SK-N-SH (cell line): ENCODE data around the gene LARGE1. TPM values are rescaled to one million over a fixed set of nuclear protein-coding genes. Genes with fewer than 3 reads are reported as not detected.

ENCODE experiments used
- CTCF ChIA-PET: fragments of 300-600, 350-600 bp; formaldehyde crosslinking; extraction: SDS; loops from one replicate; lab custom pipeline; 2021; lab: Yijun Ruan, JAX
- POLR2A ChIA-PET: fragments of 350-600 bp; sonication (Branson Sonifier 250); formaldehyde crosslinking; extraction: SDS; loops from one replicate; lab custom pipeline; 2020; ENCODE audit warnings: antibody characterized with exemption, inconsistent platforms; lab: Yijun Ruan, JAX
- DNase-seq: peaks from one replicate; pipeline ENCODE4 v3.0.0; 2012
- H2AFZ ChIP-seq: fragments of 200-600 bp; sonication (generic); 2 replicates; pipeline ENCODE4 v1.8.1; 2016; ENCODE audit warnings: antibody characterized with exemption, mild to moderate bottlenecking, low read depth
- H3F3A ChIP-seq: fragments of 200-600 bp; sonication (generic); replicated peaks from 2 replicates; pipeline ENCODE3; 2016; ENCODE audit warnings: antibody characterized with exemption, mild to moderate bottlenecking; ENCODE audit not compliant: insufficient read depth
- H3K27ac ChIP-seq, 2 experiments: fragments of 200-500 bp in 1 of 2; fragments of 200-600 bp in 1 of 2; sonication (Bioruptor generic) in 1 of 2; sonication (generic), shearing (Covaris generic) in 1 of 2; 2 replicates each; pipeline versions ENCODE4 v1.5.1 to v1.6.1; 2014 to 2016; ENCODE audit warnings: low read depth in 2 of 2, inconsistent platforms in 1 of 2, low read length in 1 of 2, mild to moderate bottlenecking in 1 of 2, mixed read lengths in 1 of 2
- H3K27me3 ChIP-seq: fragments of 200-600 bp; sonication (generic), shearing (Covaris generic); 2 replicates; pipeline ENCODE4 v1.6.1; 2016; ENCODE audit warnings: mixed run types; ENCODE audit not compliant: insufficient read depth
- H3K36me3 ChIP-seq, 2 experiments: fragments of 200-500 bp in 1 of 2; fragments of 200-600 bp in 1 of 2; sonication (Bioruptor generic) in 1 of 2; sonication (generic) in 1 of 2; replicated peaks in 1 of 2; 2 replicates each; pipeline versions ENCODE3 to v1.5.1; 2014 to 2016; ENCODE audit warnings: low read length in 1 of 2, mild to moderate bottlenecking in 1 of 2; ENCODE audit not compliant: insufficient read depth in 2 of 2, control insufficient read depth in 1 of 2
- H3K4me1 ChIP-seq, 2 experiments: fragments of 200-500 bp in 1 of 2; fragments of 200-600 bp in 1 of 2; sonication (Bioruptor generic) in 1 of 2; sonication (generic), shearing (Covaris generic) in 1 of 2; 2 replicates each; pipeline versions ENCODE4 v1.5.1 to v1.6.1; 2014 to 2016; ENCODE audit warnings: low read depth in 1 of 2, low read length in 1 of 2, mixed run types in 1 of 2; ENCODE audit not compliant: insufficient read depth in 2 of 2, control insufficient read depth in 1 of 2
- H3K4me2 ChIP-seq: fragments of 200-600 bp; sonication (generic), shearing (Covaris generic); 2 replicates; pipeline ENCODE4 v1.6.1; 2017; ENCODE audit warnings: mixed run types
- H3K4me3 ChIP-seq, 2 experiments: fragments of 200-500 bp in 1 of 2; fragments of 200-600 bp in 1 of 2; sonication (Bioruptor generic) in 1 of 2; sonication (generic), shearing (Covaris generic) in 1 of 2; 2 replicates each; pipeline versions ENCODE4 v1.5.1 to v1.8.1; 2014 to 2016; ENCODE audit warnings: low read depth in 2 of 2, inconsistent platforms in 1 of 2, low read length in 1 of 2, mild to moderate bottlenecking in 1 of 2, mixed read lengths in 1 of 2, moderate library complexity in 1 of 2
- H3K79me2 ChIP-seq: fragments of 200-600 bp; sonication (generic); 2 replicates; pipeline ENCODE4 v1.8.1; 2017; ENCODE audit warnings: mild to moderate bottlenecking; ENCODE audit not compliant: insufficient read depth
- H3K9ac ChIP-seq: fragments of 200-600 bp; sonication (generic); 2 replicates; pipeline ENCODE4 v1.6.1; 2017; ENCODE audit warnings: mixed run types
- H3K9me2 ChIP-seq: fragments of 200-600 bp; sonication (generic); 2 replicates; pipeline ENCODE4 v1.6.1; 2017; ENCODE audit warnings: mixed run types
- H3K9me3 ChIP-seq: fragments of 200-600 bp; sonication (generic); 2 replicates; pipeline ENCODE4 v1.6.1; 2017; ENCODE audit warnings: mixed run types, mild to moderate bottlenecking, moderate library complexity
- H4K20me1 ChIP-seq: fragments of 200-600 bp; sonication (generic); 2 replicates; pipeline ENCODE4 v1.6.1; 2017; ENCODE audit warnings: mild to moderate bottlenecking, mixed run types; ENCODE audit not compliant: insufficient read depth
- CHD2 ChIP-seq: fragments of 150-350 bp; IDR thresholded peaks from 2 replicates; pipeline ENCODE4 v1.6.1; 2018; ENCODE audit warnings: low read length; ENCODE audit not compliant: partially characterized antibody
- ELF1 ChIP-seq: IDR thresholded peaks from 2 replicates; pipeline ENCODE4 v1.4.0; 2012
- EZH2phosphoT487 ChIP-seq: fragments of 200-600 bp; sonication (generic); IDR thresholded peaks from 2 replicates; pipeline ENCODE4 v1.6.1; 2017; ENCODE audit warnings: low read depth, mixed run types, mild to moderate bottlenecking, antibody characterized with exemption, moderate library complexity, borderline replicate concordance
- FOSL2 ChIP-seq: IDR thresholded peaks from 2 replicates; pipeline ENCODE4 v1.4.0; 2012; ENCODE audit warnings: low read depth, mild to moderate bottlenecking, moderate library complexity, borderline replicate concordance
- FOXM1 ChIP-seq: IDR thresholded peaks from 2 replicates; pipeline ENCODE4 v1.4.0; 2012; ENCODE audit warnings: low read depth, mild to moderate bottlenecking
- GABPA ChIP-seq: IDR thresholded peaks from 2 replicates; pipeline ENCODE4 v1.4.0; 2012; ENCODE audit warnings: low read depth, mild to moderate bottlenecking
- IRF3 ChIP-seq: fragments of 150-350 bp; IDR thresholded peaks from 2 replicates; pipeline ENCODE4 v1.6.1; 2016; ENCODE audit warnings: mild to moderate bottlenecking, low read depth, low read length
- JUND ChIP-seq: IDR thresholded peaks from 2 replicates; pipeline ENCODE4 v1.4.0; 2012
- MEF2A ChIP-seq: IDR thresholded peaks from 2 replicates; pipeline ENCODE4 v1.4.0; 2012; ENCODE audit warnings: low read depth, borderline replicate concordance
- NFIC ChIP-seq: IDR thresholded peaks from 2 replicates; pipeline ENCODE4 v1.4.0; 2012; ENCODE audit warnings: borderline replicate concordance
- NRF1 ChIP-seq: IDR thresholded peaks from 2 replicates; pipeline ENCODE4 v1.6.1; 2012; ENCODE audit warnings: low read depth, mild to moderate bottlenecking, low read length
- PBX3 ChIP-seq: IDR thresholded peaks from 2 replicates; pipeline ENCODE4; 2012
- POLR2AphosphoS5 ChIP-seq: IDR thresholded peaks from 2 replicates; pipeline ENCODE4 v1.6.1; 2012; ENCODE audit warnings: low read depth, low read length
- RAD21 ChIP-seq: IDR thresholded peaks from 2 replicates; pipeline ENCODE4 v1.6.1; 2012; ENCODE audit warnings: mild to moderate bottlenecking, low read length
- RCOR1 ChIP-seq: fragments of 150-350 bp; IDR thresholded peaks from 2 replicates; pipeline ENCODE4 v1.6.1; 2017; ENCODE audit warnings: antibody characterized with exemption, low read length
- REST ChIP-seq: IDR thresholded peaks from 2 replicates; pipeline ENCODE4 v1.6.1; 2012; ENCODE audit warnings: mild to moderate bottlenecking, low read depth, low read length, moderate library complexity
- SMC3 ChIP-seq: IDR thresholded peaks from 2 replicates; pipeline ENCODE4 v1.6.1; 2012; ENCODE audit warnings: low read depth, low read length, improper control_type of control experiment
- TAF1 ChIP-seq: IDR thresholded peaks from 2 replicates; pipeline ENCODE4 v1.6.1; 2012; ENCODE audit warnings: low read depth, mild to moderate bottlenecking, low read length, moderate library complexity, borderline replicate concordance
- TCF12 ChIP-seq: IDR thresholded peaks from 2 replicates; pipeline ENCODE4 v1.4.0; 2012
- USF2 ChIP-seq: fragments of 150-350 bp; IDR thresholded peaks from 2 replicates; pipeline ENCODE4 v1.6.1; 2017; ENCODE audit warnings: antibody characterized with exemption, low read length, low read depth, borderline replicate concordance
- WGBS: methylation state at CpG from one replicate; pipeline ENCODE4 v1.1.6; 2017; ENCODE audit warnings: low lambda C conversion rate; 5-methylcytosine and 5-hydroxymethylcytosine counted together
- polyA plus RNA-seq, 3 experiments: library from polyadenylated mRNA; depleted of rRNA; stranded (reverse); fragments of >200 nt; gene quantifications; 2 replicates each; pipeline ENCODE4 v1.2.3, GENCODE V29; 2012

Gene LARGE1
- polyA plus RNA-seq, 1 of the 3 experiments (the other 2 are of a cell fraction), result 1.1 TPM

- no peaks in the 10 kb centered on the region for H3F3A ChIP-seq
- POLR2A ChIA-PET, result no interaction called here
- H3K9ac ChIP-seq, result no peak overlapping the region
- CTCF ChIA-PET, result no interaction called here
- H3K4me1 ChIP-seq, result no peaks in the 10 kb centered on the region
- 66% methylated on average over 7 of the region's 7 CpGs for WGBS
- H2AFZ ChIP-seq, result no peak overlapping the region
- no peak overlapping the region for H3K4me2 ChIP-seq
- no peaks in the 10 kb centered on the region for H3K9me3 ChIP-seq
- H4K20me1 ChIP-seq, result no peaks in the 10 kb centered on the region
- no peaks in the 10 kb centered on the region for H3K79me2 ChIP-seq
- TF ChIP-seq GABPA, result no peak
- no peak for TF ChIP-seq PBX3
- TF ChIP-seq JUND, result no peak
- TF ChIP-seq TCF12, result no peak
- no peak for TF ChIP-seq FOXM1
- TF ChIP-seq RAD21, result no peak
- TF ChIP-seq RCOR1, result no peak
- no peak for TF ChIP-seq CHD2
- no peak for TF ChIP-seq POLR2AphosphoS5
- no peak for TF ChIP-seq FOSL2
- no peak for TF ChIP-seq NFIC
- TF ChIP-seq ELF1, result no peak
- no peak for TF ChIP-seq REST
- no peak for TF ChIP-seq IRF3
- no peak for TF ChIP-seq MEF2A
- no peak for TF ChIP-seq TAF1
- no peak for TF ChIP-seq SMC3
- TF ChIP-seq NRF1, result no peak
- no peak for TF ChIP-seq EZH2phosphoT487
- TF ChIP-seq USF2, result no peak
- H3K27me3 ChIP-seq, result no peaks in the 10 kb centered on the region
- no peaks in the 10 kb centered on the region for H3K36me3 ChIP-seq
- no peak overlapping the region for H3K27ac ChIP-seq
- no peak for DNase-seq
- no peak overlapping the region for H3K4me3 ChIP-seq
- no peaks in the 10 kb centered on the region for H3K9me2 ChIP-seq
Observed at GRCh38 chr22:33429281-33429680, 491.0 kb downstream of the LARGE1 start.
